Thoracic aorta (tissue), 2 donors: ENCODE results near the gene MYO5B. TPM values are rescaled to one million over a fixed set of nuclear protein-coding genes. Genes with fewer than 3 reads are reported as not detected.
"Not testable (repeated sequence)": the region's sequence is repeated elsewhere in the genome, so short reads cannot be mapped to it uniquely, and the experiment has no call there.

ENCODE experiments used
- ATAC-seq: fragments of 150-250 bp; one replicate; pipeline ENCODE4 v1.8.0; 2017; ENCODE audit warnings: low read depth; ENCODE audit not compliant: insufficient number of reproducible peaks, low FRiP score
- DNase-seq: peaks from one replicate; pipeline ENCODE4 v3.0.0-alpha.2; 2020; ENCODE audit warnings: low spot score
- H3K27ac ChIP-seq, 2 donors: fragments of 200-600 bp; sonication (generic); 1 replicate in 1 of 2; 2 replicates in 1 of 2; pipeline ENCODE4 v1.5.1; 2016; ENCODE audit warnings: mild to moderate bottlenecking in 2 of 2, moderate library complexity in 2 of 2
- H3K27me3 ChIP-seq: fragments of 200-600 bp; sonication (generic); replicated peaks from 2 replicates; pipeline ENCODE4 v1.6.0; 2016; ENCODE audit warnings: mild to moderate bottlenecking; ENCODE audit not compliant: insufficient read depth
- H3K36me3 ChIP-seq: fragments of 200-600 bp; sonication (generic); one replicate; pipeline ENCODE4 v1.5.1; 2016
- H3K4me1 ChIP-seq, 2 donors: fragments of 200-600 bp; sonication (generic); 1 replicate in 1 of 2; 2 replicates in 1 of 2; pipeline versions ENCODE4 v1.5.1 to v1.6.0; 2016; ENCODE audit warnings: low read depth in 2 of 2, mild to moderate bottlenecking in 1 of 2; ENCODE audit not compliant: control insufficient read depth in 1 of 2
- H3K4me3 ChIP-seq: fragments of 200-600 bp; sonication (generic); 2 replicates; pipeline ENCODE4 v1.5.1; 2016; ENCODE audit warnings: mild to moderate bottlenecking
- H3K9me3 ChIP-seq: fragments of 200-600 bp; sonication (generic); 2 replicates; pipeline ENCODE4 v1.5.1; 2016
- total RNA-seq, 2 donors: library from RNA; depleted of rRNA; stranded (reverse); fragments of >200 nt; gene quantifications; one replicate each; pipeline versions ENCODE4 v1.1.0 to v1.2.3, GENCODE V29; 2016
- TF ChIP-seq, protein P1 (sequence below): fragments of 200-600 bp; sonication (generic); IDR thresholded peaks from one replicate; pipeline ENCODE4 v1.5.1; 2019; ENCODE audit warnings: antibody characterized with exemption

The MYO5B gene
- total RNA-seq, 2 donors from 2014 or later: 8.3 to 13.5 TPM

GRCh38 chr18:49786019-49786720, 408.8 kb downstream of the MYO5B start:
- Histone ChIP-seq H3K9me3 (no peaks in the 10 kb centered on the region), H3K4me3 (no peak overlapping the region), H3K4me1 (no peaks in the 10 kb centered on the region), H3K27me3 (no peaks in the 10 kb centered on the region), H3K36me3 (peaks cover 56% of the 10 kb centered on the region), H3K27ac (no peak overlapping the region)
- ATAC-seq (no peak), DNase-seq (no peak)
- TF ChIP-seq, protein P1, sequence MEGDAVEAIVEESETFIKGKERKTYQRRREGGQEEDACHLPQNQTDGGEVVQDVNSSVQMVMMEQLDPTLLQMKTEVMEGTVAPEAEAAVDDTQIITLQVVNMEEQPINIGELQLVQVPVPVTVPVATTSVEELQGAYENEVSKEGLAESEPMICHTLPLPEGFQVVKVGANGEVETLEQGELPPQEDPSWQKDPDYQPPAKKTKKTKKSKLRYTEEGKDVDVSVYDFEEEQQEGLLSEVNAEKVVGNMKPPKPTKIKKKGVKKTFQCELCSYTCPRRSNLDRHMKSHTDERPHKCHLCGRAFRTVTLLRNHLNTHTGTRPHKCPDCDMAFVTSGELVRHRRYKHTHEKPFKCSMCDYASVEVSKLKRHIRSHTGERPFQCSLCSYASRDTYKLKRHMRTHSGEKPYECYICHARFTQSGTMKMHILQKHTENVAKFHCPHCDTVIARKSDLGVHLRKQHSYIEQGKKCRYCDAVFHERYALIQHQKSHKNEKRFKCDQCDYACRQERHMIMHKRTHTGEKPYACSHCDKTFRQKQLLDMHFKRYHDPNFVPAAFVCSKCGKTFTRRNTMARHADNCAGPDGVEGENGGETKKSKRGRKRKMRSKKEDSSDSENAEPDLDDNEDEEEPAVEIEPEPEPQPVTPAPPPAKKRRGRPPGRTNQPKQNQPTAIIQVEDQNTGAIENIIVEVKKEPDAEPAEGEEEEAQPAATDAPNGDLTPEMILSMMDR: no peak

DNA sequence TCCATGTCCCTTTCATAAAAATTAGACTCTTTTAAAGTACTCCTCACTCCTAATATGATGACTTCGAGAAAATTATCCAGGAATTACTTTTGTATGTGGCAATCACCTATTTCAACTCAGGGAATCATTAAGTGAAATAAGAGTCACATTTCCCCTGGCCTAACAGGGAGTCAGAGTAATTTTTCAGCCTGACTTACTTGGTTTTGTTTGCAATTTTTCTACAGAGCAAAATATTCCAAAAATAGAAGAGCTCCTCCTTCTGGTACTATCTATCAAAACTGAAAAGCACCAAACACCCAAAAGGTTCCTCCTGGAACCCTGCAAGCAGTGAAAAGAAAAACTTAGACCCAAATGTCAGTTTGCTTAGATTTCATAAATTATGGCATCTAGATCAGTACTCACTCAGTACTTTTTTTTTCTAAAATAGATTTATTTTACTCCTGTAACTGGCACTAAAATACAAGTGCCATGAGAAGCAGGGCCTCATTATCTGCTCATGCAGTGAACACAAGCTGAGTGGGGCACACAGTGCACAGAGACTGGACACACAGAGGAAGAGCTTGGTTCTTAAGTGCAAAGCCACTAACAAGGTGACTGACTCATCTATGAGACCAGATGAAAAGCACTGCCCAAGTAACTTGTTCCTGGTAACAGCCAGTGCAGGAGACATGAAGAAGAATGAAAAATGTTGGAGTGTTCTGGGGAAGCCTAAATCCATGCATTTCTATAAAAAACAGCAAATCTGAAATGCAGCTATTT, 410.3 kb downstream of the MYO5B start:
- DNase-seq: no peak
- Histone ChIP-seq H3K4me3 (no peak overlapping the region), H3K27ac (no peak overlapping the region), H3K4me1 (no peaks in the 10 kb centered on the region), H3K36me3 (peaks cover 47% of the 10 kb centered on the region), H3K9me3 (no peaks in the 10 kb centered on the region), H3K27me3 (no peaks in the 10 kb centered on the region)
- ATAC-seq: no peak
- TF ChIP-seq, protein P1: no peak

GRCh38 chr18:49783631-49784030, 411.3 kb downstream of the MYO5B start:
- H3K36me3 ChIP-seq: peaks cover 39% of the 10 kb centered on the region
- H3K4me3 ChIP-seq, H3K4me1 ChIP-seq, ATAC-seq, H3K27me3 ChIP-seq, H3K27ac ChIP-seq, H3K9me3 ChIP-seq, DNase-seq: not testable (repeated sequence)

DNA sequence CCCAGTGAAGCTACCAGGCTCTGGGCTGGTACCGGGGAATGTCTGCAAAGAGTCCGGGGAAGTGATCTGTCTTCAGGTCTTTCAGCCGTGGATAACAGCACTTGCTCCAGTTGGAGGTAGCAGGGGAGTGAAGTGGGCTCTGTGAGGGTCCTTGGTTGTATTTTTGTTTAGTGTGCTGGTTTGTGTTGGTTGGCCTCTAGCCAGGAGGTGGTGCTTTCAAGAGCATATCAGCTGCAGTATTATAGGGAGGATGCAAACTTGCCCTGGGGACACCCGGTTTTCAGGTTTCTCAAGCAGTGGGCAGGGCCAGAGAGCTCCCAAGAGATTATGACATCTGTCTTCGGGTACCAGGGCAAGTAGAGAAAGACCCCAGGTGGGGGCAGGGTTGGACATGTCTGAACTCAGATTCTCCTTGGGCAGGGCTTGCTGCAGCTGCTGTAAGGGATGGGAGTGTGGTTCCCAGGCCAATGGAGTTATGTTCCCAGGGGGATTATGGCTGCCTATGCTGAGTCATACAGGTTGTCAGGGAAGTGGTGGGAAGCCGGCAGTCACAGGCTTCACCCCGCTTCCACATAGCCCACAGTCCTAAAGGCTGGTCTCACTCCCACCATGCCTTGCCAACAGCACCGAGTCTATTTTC, 416.0 kb downstream of the MYO5B start:
- Histone ChIP-seq H3K27me3 (no peaks in the 10 kb centered on the region), H3K27ac (no peak overlapping the region), H3K4me3 (no peak overlapping the region), H3K36me3 (peaks cover 19% of the 10 kb centered on the region), H3K4me1 (no peaks in the 10 kb centered on the region), H3K9me3 (peaks cover 16% of the 10 kb centered on the region)
- TF ChIP-seq, protein P1: no peak
- ATAC-seq: no peak
- no peak for DNase-seq

Other genes with a start within 250 kb of the MYO5B start
- gene CFAP53, start 71.3 kb upstream of the MYO5B start, total RNA-seq: under 1 TPM in 1 of 2 donors, not detected in 1; 0.35 TPM
- 100 to 1,000 TPM; 103 to 107 TPM for gene MBD1, start 86.4 kb upstream of the MYO5B start, total RNA-seq
- gene CXXC1, start 92.5 kb upstream of the MYO5B start, total RNA-seq: 10 to 100 TPM; 47.9 to 88.5 TPM
- not detected for gene SKA1, start 179.9 kb upstream of the MYO5B start, total RNA-seq